ENCODE data around the gene PISD. TPM values are rescaled to one million over a fixed set of nuclear protein-coding genes. Genes with fewer than 3 reads are reported as not detected.

The PISD gene
- total and polyA plus RNA-seq, 9 of the 15 experiments (the other 6 are each of a cell fraction or from before 2014, with no cell fraction given), result 24.5 to 65.9 (median 36.6) TPM

- TF ChIP-seq FOXJ3 (CRISPR knock-in tag; IDR thresholded peaks at IDR 0.05) (no peak), ZNF586 (CRISPR knock-in tag; conservative IDR thresholded peaks at IDR 0.05) (no peak), SIN3B (IDR thresholded peaks at IDR 0.05; ENCODE audit: low read depth) (no peak)
These were observed 34.7 kb downstream of the PISD start (continued) for GRCh38 chr22:31627223-31627731.

- peaks cover 50 to 80% of the 10 kb centered on the region in 2 experiments for H3K4me1 ChIP-seq (replicated peaks in 1 of 2; ENCODE audit: control insufficient read depth in 2 of 2, insufficient read depth in 2 of 2, low read length in 2 of 2)
- H3K79me2 ChIP-seq (ENCODE audit: control insufficient read depth, insufficient read depth, low read length), result peaks cover 97% of the 10 kb centered on the region
- peaks cover 66% of the 10 kb centered on the region; the same call in 2 of the 3 replicates for H3K36me3 ChIP-seq (ENCODE audit: control insufficient read depth, insufficient read depth, low read length)
- H2AFZ ChIP-seq (ENCODE audit: low read depth, low read length), result no peak overlapping the region
- ATAC-seq, result peak; percentile 67
- peaks cover 3% of the 10 kb centered on the region for H3K9me1 ChIP-seq (ENCODE audit: control insufficient read depth, insufficient read depth, low read length)
- ChIA-PET CTCF (ENCODE audit: low intra/inter-chr PET ratio) (no interaction called here), POLR2A (interaction anchor here (0.5 to 1.6 kb wide), 3 partner anchors 9 to 21 kb away, joined by 3 to 4 read pairs (median 4); no protein-coding TSS in a partner anchor)
- no TSS peak for BruUV-seq (replicated peaks)
- H3K27me3 ChIP-seq (ENCODE audit: control insufficient read depth in 2 of 2, insufficient read depth in 2 of 2, low read length in 2 of 2), result no peaks in the 10 kb centered on the region
- in situ Hi-C loops (cut with MboI), result no loop called here
- intact Hi-C loops (cut with micrococcal nuclease), result no loop called here
- peak overlapping the region; percentile 67 for H3K27ac ChIP-seq (ENCODE audit: extremely low read depth, low read depth, low read length)
- peak overlapping the region; percentile 2; the same call in 1 of the 2 replicates for H3K4me3 ChIP-seq
- no peaks in the 10 kb centered on the region for H3K9me3 ChIP-seq (replicated peaks; ENCODE audit: control insufficient read depth, insufficient read depth, low read depth, low read length)
- 37% methylated on average over 14 of the region's 15 CpGs for WGBS (ENCODE audit: insufficient coverage, low coverage, missing lambda C conversion rate)
- FAIRE-seq, result peak; percentile 98
- no peaks in the 10 kb centered on the region; the same call in 1 of the 2 replicates for H4K20me1 ChIP-seq (replicated peaks; ENCODE audit: control insufficient read depth, insufficient read depth, low read length)
- peak; percentile 71 to 92 (median 82) for DNase-seq (ENCODE audit: extremely low read depth in 1 of 4, low spot score in 3 of 4)
- peak overlapping the region; percentile 84 for H3K4me2 ChIP-seq (ENCODE audit: insufficient read depth, low read length)
- H3K9ac ChIP-seq (ENCODE audit: insufficient read depth in 1 of 2, low read depth in 2 of 2, low read length in 2 of 2), result peak overlapping the region; percentile 68 to 84
- TF ChIP-seq CREB1 (IDR thresholded peaks at IDR 0.05), result peak; percentile 58
- no peak for TF ChIP-seq CREB1 (CRISPR knock-in tag; IDR thresholded peaks at IDR 0.05)
- no peak for TF ChIP-seq CHCHD3 (CRISPR knock-in tag; IDR thresholded peaks at IDR 0.05)
- peak; percentile 46; the same call in 1 of the 2 replicates for TF ChIP-seq BCOR (IDR thresholded peaks at IDR 0.05)
- peak in 1 of 2 experiments; percentile 82; a peak in 2 of 4 replicates for TF ChIP-seq HDAC1 (IDR thresholded peaks at IDR 0.05)
- TF ChIP-seq ZNF121 (CRISPR knock-in tag; conservative IDR thresholded peaks at IDR 0.05), result no peak
- no peak for TF ChIP-seq SAP30 (IDR thresholded peaks at IDR 0.05; ENCODE audit: borderline replicate concordance, insufficient read depth, low read depth, low read length, poor library complexity, severe bottlenecking)
- peak; percentile 96 for TF ChIP-seq MTA2 (IDR thresholded peaks at IDR 0.05; ENCODE audit: low read depth)
- TF ChIP-seq TAF1 (IDR thresholded peaks at IDR 0.05; ENCODE audit: control insufficient read depth, extremely low read depth, insufficient read depth, low read length, severe bottlenecking), result peak; percentile 34
- TF ChIP-seq DACH1 (IDR thresholded peaks at IDR 0.05; ENCODE audit: partially characterized antibody), result no peak
- no peak for TF ChIP-seq FOSL1 (tag; conservative IDR thresholded peaks at IDR 0.05)
- peak; percentile 21 for TF ChIP-seq RBFOX2 (IDR thresholded peaks at IDR 0.05; ENCODE audit: low read depth, low read length)
- peak; percentile 70; the same call in 1 of the 2 replicates for TF ChIP-seq ZKSCAN8 (CRISPR knock-in tag; IDR thresholded peaks at IDR 0.05)
- no peak for TF ChIP-seq FOS (IDR thresholded peaks at IDR 0.05; ENCODE audit: extremely low read depth, insufficient read length)
- no peak for TF ChIP-seq KLF6 (CRISPR knock-in tag; IDR thresholded peaks at IDR 0.05; ENCODE audit: borderline replicate concordance)
These were observed 35.4 kb downstream of the PISD start for GRCh38 chr22:31626427-31627150.
